Esophagus squamous epithelium (tissue), 5 donors: ENCODE data around the gene SULT1B1. TPM values are rescaled to one million over a fixed set of nuclear protein-coding genes. Genes with fewer than 3 reads are reported as not detected.
"Not testable (repeated sequence)": the region's sequence is repeated elsewhere in the genome, so short reads cannot be mapped to it uniquely, and the experiment has no call there.

ENCODE experiments used
- DNase-seq: peaks from one replicate; lab custom pipeline; 2025; lab: John Stamatoyannopoulos, UW
- H3K27ac ChIP-seq, 4 donors: fragments of 200-600 bp; sonication (generic); one replicate each; pipeline ENCODE4 v1.5.1; 2016 to 2019; ENCODE audit warnings: mild to moderate bottlenecking in 1 of 4
- H3K27me3 ChIP-seq, 4 donors: fragments of 200-600 bp; sonication (generic); 1 replicate in 3 of 4; 2 replicates in 1 of 4; pipeline versions ENCODE4 v1.5.1 to v1.6.0; 2017 to 2021; ENCODE audit warnings: antibody characterized with exemption in 1 of 4
- H3K36me3 ChIP-seq, 3 donors: fragments of 200-600 bp; sonication (generic); one replicate each; pipeline ENCODE4 v1.5.1; 2016 to 2019
- H3K4me1 ChIP-seq, 3 donors: fragments of 200-600 bp; sonication (generic); one replicate each; pipeline ENCODE4 v1.5.1; 2017 to 2019
- H3K4me3 ChIP-seq, 4 donors: fragments of 200-600 bp; sonication (generic); 1 replicate in 3 of 4; 2 replicates in 1 of 4; pipeline ENCODE4 v1.5.1; 2016 to 2019; ENCODE audit warnings: mild to moderate bottlenecking in 2 of 4, moderate library complexity in 1 of 4
- H3K9me3 ChIP-seq, 3 donors: fragments of 200-600 bp; sonication (generic); one replicate each; pipeline ENCODE4 v1.5.1; 2016 to 2019
- CTCF ChIP-seq, 6 experiments: fragments of 450-650 bp in 4 of 6; fragments of 200-600 bp in 2 of 6; sonication (generic) in 2 of 6; IDR thresholded peaks; one replicate each; pipeline ENCODE4 v1.5.1; 2016 to 2019; ENCODE audit warnings: antibody characterized with exemption in 6 of 6, mild to moderate bottlenecking in 4 of 6, moderate library complexity in 4 of 6
- POLR2A ChIP-seq, 4 donors: fragments of 450-650 bp; IDR thresholded peaks; one replicate each; pipeline ENCODE4 v1.6.1; 2017; ENCODE audit warnings: antibody characterized with exemption in 4 of 4, mild to moderate bottlenecking in 4 of 4, moderate library complexity in 3 of 4
- WGBS, 2 donors: methylation state at CpG; one replicate each; pipeline ENCODE4 v1.1.5; 2018; 5-methylcytosine and 5-hydroxymethylcytosine counted together
- intact Hi-C: fragments of 100-400 bp; cut with DNase I; formaldehyde crosslinking; loops from one replicate; pipeline ENCODE4 v1.15.0; 2022
- total RNA-seq, 4 donors: library from RNA; depleted of rRNA; stranded (reverse); fragments of >200 nt; gene quantifications; one replicate each; pipeline ENCODE4 v1.1.0, GENCODE V29; 2016
- donor health status: DM: yes; HTN: yes; CAD: no.

Gene SULT1B1
- total RNA-seq, 4 donors from 2014 or later = 0.57 to 1.7 (median 1.0) TPM

GRCh38 chr4:69780141-69780540 lies 19.7 kb upstream of the SULT1B1 start:
- no peak overlapping the region for H3K4me3 ChIP-seq
- intact Hi-C loops = no loop called here
- no peak for TF ChIP-seq POLR2A (IDR thresholded peaks at IDR 0.05)
- TF ChIP-seq CTCF (IDR thresholded peaks at IDR 0.05) = no peak
- 78 to 81% methylated on average over 1 of the region's 1 CpG for WGBS, 2 donors
- no peak for DNase-seq
- H3K9me3 ChIP-seq = no peaks in the 10 kb centered on the region
- no peaks in the 10 kb centered on the region for H3K27me3 ChIP-seq
- H3K36me3 ChIP-seq = no peaks in the 10 kb centered on the region
- no peaks in the 10 kb centered on the region for H3K4me1 ChIP-seq
- H3K27ac ChIP-seq = no peak overlapping the region

- WGBS, 2 donors = 67 to 70% methylated on average over 3 of the region's 3 CpGs
- TF ChIP-seq POLR2A (IDR thresholded peaks at IDR 0.05) (no peak), CTCF (IDR thresholded peaks at IDR 0.05) (no peak)
- no peak overlapping the region for H3K4me3 ChIP-seq
Measured at GRCh38 chr4:69776696-69777095, 16.3 kb upstream of the SULT1B1 start.

GRCh38 chr4:69775321-69775867 lies 15.0 kb upstream of the SULT1B1 start:
- TF ChIP-seq CTCF (IDR thresholded peaks at IDR 0.05) (no peak), POLR2A (IDR thresholded peaks at IDR 0.05) (no peak)
- Histone ChIP-seq H3K27ac (no peak overlapping the region), H3K9me3 (no peaks in the 10 kb centered on the region), H3K36me3 (no peaks in the 10 kb centered on the region), H3K4me1 (no peaks in the 10 kb centered on the region), H3K4me3 (no peak overlapping the region), H3K27me3 (no peaks in the 10 kb centered on the region)
- 77 to 87% methylated on average over 2 of the region's 2 CpGs for WGBS, 2 donors
- DNase-seq = no peak
- intact Hi-C loops = no loop called here

More at GRCh38 chr4:69776696-69777095, 16.3 kb upstream of the SULT1B1 start:
- intact Hi-C loops = no loop called here
- Histone ChIP-seq H3K9me3 (no peaks in the 10 kb centered on the region), H3K36me3 (no peaks in the 10 kb centered on the region), H3K27me3 (no peaks in the 10 kb centered on the region), H3K27ac (no peak overlapping the region), H3K4me1 (no peaks in the 10 kb centered on the region)
- DNase-seq = no peak

GRCh38 chr4:69773484-69773883 lies 13.1 kb upstream of the SULT1B1 start:
- intact Hi-C loops = no loop called here
- H3K4me3 ChIP-seq = no peak overlapping the region
- no peak for DNase-seq
- no peak overlapping the region for H3K27ac ChIP-seq
- no peaks in the 10 kb centered on the region for H3K9me3 ChIP-seq
- no peaks in the 10 kb centered on the region for H3K4me1 ChIP-seq
- no peaks in the 10 kb centered on the region for H3K36me3 ChIP-seq
- no peaks in the 10 kb centered on the region for H3K27me3 ChIP-seq
- WGBS, 2 donors = 76 to 97% methylated on average over 3 of the region's 3 CpGs
- TF ChIP-seq CTCF (IDR thresholded peaks at IDR 0.05) (no peak), POLR2A (IDR thresholded peaks at IDR 0.05) (no peak)

- DNase-seq, H3K36me3 ChIP-seq, H3K4me3 ChIP-seq, H3K4me1 ChIP-seq, H3K9me3 ChIP-seq, intact Hi-C loops, H3K27me3 ChIP-seq, H3K27ac ChIP-seq: not testable (repeated sequence)
- 47 to 58% methylated on average over 3 of the region's 3 CpGs for WGBS, 2 donors
Measured at GRCh38 chr4:69768554-69768953, 8.1 kb upstream of the SULT1B1 start.

GRCh38 chr4:69765751-69766150 lies 5.3 kb upstream of the SULT1B1 start:
- Histone ChIP-seq H3K4me3 (no peak overlapping the region), H3K4me1 (peaks cover 0 to 4% (median 0%) of the 10 kb centered on the region in 3 donors), H3K27me3 (no peaks in the 10 kb centered on the region), H3K27ac (no peak overlapping the region), H3K36me3 (no peaks in the 10 kb centered on the region), H3K9me3 (no peaks in the 10 kb centered on the region)
- 80 to 91% methylated on average over 1 of the region's 1 CpG for WGBS, 2 donors
- no peak for DNase-seq
- intact Hi-C loops = no loop called here
- no peak for TF ChIP-seq CTCF (IDR thresholded peaks at IDR 0.05)
- TF ChIP-seq POLR2A (IDR thresholded peaks at IDR 0.05) = no peak
